ENCODE measurements around the gene USP36. TPM values are rescaled to one million over a fixed set of nuclear protein-coding genes. Genes with fewer than 3 reads are reported as not detected.

The USP36 gene
- total RNA-seq, 1 experiment from 2014 or later, result 113 TPM

DNA sequence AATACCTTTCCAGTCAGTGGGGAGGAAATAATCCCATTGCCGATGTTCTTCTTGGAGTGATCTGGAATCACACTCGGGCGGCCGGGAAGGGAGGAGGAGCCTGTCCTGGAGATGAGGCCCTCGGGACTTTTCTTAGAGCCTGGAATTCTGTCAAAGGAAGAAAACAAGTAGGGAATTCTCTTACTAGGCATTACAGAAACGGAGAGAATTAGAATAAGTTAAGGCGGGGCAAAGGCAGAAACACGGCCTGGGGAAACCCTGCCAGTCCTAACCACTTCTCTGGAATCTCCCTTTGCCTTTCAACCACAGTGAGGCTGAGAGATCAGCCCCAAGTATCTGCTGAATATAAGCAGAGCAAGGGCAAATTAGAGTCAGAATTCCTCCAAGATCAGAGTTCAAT, 27.8 kb downstream of the USP36 start:
- DNase-seq (ENCODE audit: low read depth, low spot score) (no peak), ATAC-seq (no peak)
- Histone ChIP-seq H3K36me3 (ENCODE audit: control insufficient read depth, insufficient read depth, low read length) (peaks cover 27% of the 10 kb centered on the region), H3K27me3 (ENCODE audit: control insufficient read depth, insufficient read depth, low read length) (no peaks in the 10 kb centered on the region), H3K4me3 (ENCODE audit: low read depth in 2 of 2, low read length in 2 of 2) (no peak overlapping the region), H3K4me1 (ENCODE audit: control insufficient read depth, insufficient read depth, low read length) (no peaks in the 10 kb centered on the region), H3K27ac (ENCODE audit: low read length) (no peak overlapping the region), H3K9me3 (ENCODE audit: control insufficient read depth, insufficient read depth, low read depth, low read length) (no peaks in the 10 kb centered on the region)
- POLR2A ChIA-PET, result no interaction called here
- in situ Hi-C loops (cut with HindIII; ENCODE audit: low pct_unique_long_range_greater_than_20kb, low sequenced_read_pairs), result no loop called here
- no TSS peak for BruUV-seq (replicated peaks)
- TF ChIP-seq POLR2AphosphoS5 (IDR thresholded peaks at IDR 0.05; ENCODE audit: low read depth, low read length) (no peak), TCF7L2 (IDR thresholded peaks at IDR 0.05; ENCODE audit: low read depth, low read length) (no peak), SIN3A (IDR thresholded peaks at IDR 0.05; ENCODE audit: borderline replicate concordance, insufficient read depth, low read depth, low read length) (no peak)
- TF ChIP-seq, protein P1, sequence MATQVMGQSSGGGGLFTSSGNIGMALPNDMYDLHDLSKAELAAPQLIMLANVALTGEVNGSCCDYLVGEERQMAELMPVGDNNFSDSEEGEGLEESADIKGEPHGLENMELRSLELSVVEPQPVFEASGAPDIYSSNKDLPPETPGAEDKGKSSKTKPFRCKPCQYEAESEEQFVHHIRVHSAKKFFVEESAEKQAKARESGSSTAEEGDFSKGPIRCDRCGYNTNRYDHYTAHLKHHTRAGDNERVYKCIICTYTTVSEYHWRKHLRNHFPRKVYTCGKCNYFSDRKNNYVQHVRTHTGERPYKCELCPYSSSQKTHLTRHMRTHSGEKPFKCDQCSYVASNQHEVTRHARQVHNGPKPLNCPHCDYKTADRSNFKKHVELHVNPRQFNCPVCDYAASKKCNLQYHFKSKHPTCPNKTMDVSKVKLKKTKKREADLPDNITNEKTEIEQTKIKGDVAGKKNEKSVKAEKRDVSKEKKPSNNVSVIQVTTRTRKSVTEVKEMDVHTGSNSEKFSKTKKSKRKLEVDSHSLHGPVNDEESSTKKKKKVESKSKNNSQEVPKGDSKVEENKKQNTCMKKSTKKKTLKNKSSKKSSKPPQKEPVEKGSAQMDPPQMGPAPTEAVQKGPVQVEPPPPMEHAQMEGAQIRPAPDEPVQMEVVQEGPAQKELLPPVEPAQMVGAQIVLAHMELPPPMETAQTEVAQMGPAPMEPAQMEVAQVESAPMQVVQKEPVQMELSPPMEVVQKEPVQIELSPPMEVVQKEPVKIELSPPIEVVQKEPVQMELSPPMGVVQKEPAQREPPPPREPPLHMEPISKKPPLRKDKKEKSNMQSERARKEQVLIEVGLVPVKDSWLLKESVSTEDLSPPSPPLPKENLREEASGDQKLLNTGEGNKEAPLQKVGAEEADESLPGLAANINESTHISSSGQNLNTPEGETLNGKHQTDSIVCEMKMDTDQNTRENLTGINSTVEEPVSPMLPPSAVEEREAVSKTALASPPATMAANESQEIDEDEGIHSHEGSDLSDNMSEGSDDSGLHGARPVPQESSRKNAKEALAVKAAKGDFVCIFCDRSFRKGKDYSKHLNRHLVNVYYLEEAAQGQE (IDR thresholded peaks at IDR 0.05; ENCODE audit: insufficient read depth in 1 of 2, low read depth in 2 of 2, low read length in 1 of 2), result no peak
- TF ChIP-seq, protein P2, sequence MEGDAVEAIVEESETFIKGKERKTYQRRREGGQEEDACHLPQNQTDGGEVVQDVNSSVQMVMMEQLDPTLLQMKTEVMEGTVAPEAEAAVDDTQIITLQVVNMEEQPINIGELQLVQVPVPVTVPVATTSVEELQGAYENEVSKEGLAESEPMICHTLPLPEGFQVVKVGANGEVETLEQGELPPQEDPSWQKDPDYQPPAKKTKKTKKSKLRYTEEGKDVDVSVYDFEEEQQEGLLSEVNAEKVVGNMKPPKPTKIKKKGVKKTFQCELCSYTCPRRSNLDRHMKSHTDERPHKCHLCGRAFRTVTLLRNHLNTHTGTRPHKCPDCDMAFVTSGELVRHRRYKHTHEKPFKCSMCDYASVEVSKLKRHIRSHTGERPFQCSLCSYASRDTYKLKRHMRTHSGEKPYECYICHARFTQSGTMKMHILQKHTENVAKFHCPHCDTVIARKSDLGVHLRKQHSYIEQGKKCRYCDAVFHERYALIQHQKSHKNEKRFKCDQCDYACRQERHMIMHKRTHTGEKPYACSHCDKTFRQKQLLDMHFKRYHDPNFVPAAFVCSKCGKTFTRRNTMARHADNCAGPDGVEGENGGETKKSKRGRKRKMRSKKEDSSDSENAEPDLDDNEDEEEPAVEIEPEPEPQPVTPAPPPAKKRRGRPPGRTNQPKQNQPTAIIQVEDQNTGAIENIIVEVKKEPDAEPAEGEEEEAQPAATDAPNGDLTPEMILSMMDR (IDR thresholded peaks at IDR 0.05), result no peak
- intact Hi-C loops (cut with micrococcal nuclease; ENCODE audit: unreplicated experiment), result no loop called here
- CTCF ChIA-PET, result no interaction called here

DNA sequence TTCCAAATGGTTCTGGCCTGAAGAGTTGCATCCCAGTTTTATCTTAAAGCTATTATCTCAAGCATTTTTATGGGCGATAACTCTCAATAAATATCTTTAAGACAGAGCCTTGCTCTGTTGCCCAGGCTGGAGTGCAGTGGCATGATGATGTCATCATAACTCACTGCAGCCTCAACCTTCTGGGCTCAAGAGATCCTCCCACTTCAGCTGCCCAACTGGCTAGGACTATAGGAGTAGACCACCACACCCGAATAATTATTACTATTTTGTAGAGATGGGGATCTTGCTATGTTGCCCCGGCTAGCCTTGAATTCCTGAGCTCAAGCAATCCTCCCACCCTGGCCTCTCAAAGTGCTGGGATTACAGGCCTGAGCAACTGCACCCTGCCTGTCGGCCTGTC, 32.5 kb downstream of the USP36 start:
- ChIA-PET CTCF (no interaction called here), POLR2A (no interaction called here)
- in situ Hi-C loops (cut with HindIII; ENCODE audit: low pct_unique_long_range_greater_than_20kb, low sequenced_read_pairs), result no loop called here
- Histone ChIP-seq H3K27me3 (ENCODE audit: control insufficient read depth, insufficient read depth, low read length) (no peaks in the 10 kb centered on the region), H3K4me3 (ENCODE audit: low read depth in 2 of 2, low read length in 2 of 2) (no peak overlapping the region), H3K9me3 (ENCODE audit: control insufficient read depth, insufficient read depth, low read depth, low read length) (no peaks in the 10 kb centered on the region), H3K4me1 (ENCODE audit: control insufficient read depth, insufficient read depth, low read length) (no peaks in the 10 kb centered on the region), H3K27ac (ENCODE audit: low read length) (no peak overlapping the region), H3K36me3 (ENCODE audit: control insufficient read depth, insufficient read depth, low read length) (peaks cover 20% of the 10 kb centered on the region)
- no TSS peak for BruUV-seq (replicated peaks)
- ATAC-seq (no peak), DNase-seq (ENCODE audit: low read depth, low spot score) (no peak)
- TF ChIP-seq, protein P2 (IDR thresholded peaks at IDR 0.05), result no peak
- no peak for TF ChIP-seq SIN3A (IDR thresholded peaks at IDR 0.05; ENCODE audit: borderline replicate concordance, insufficient read depth, low read depth, low read length)
- no peak for TF ChIP-seq TCF7L2 (IDR thresholded peaks at IDR 0.05; ENCODE audit: low read depth, low read length)
- TF ChIP-seq, protein P1 (IDR thresholded peaks at IDR 0.05; ENCODE audit: insufficient read depth in 1 of 2, low read depth in 2 of 2, low read length in 1 of 2), result no peak
- TF ChIP-seq POLR2AphosphoS5 (IDR thresholded peaks at IDR 0.05; ENCODE audit: low read depth, low read length), result no peak
- intact Hi-C loops (cut with micrococcal nuclease; ENCODE audit: unreplicated experiment), result no loop called here
